SK-N-SH (cell line): ENCODE results near the gene CFAP69. TPM values are rescaled to one million over a fixed set of nuclear protein-coding genes. Genes with fewer than 3 reads are reported as not detected.

Experiments used
- CTCF ChIA-PET: fragments of 300-600, 350-600 bp; formaldehyde crosslinking; extraction: SDS; loops from one replicate; lab custom pipeline; 2021; lab: Yijun Ruan, JAX
- POLR2A ChIA-PET: fragments of 350-600 bp; sonication (Branson Sonifier 250); formaldehyde crosslinking; extraction: SDS; loops from one replicate; lab custom pipeline; 2020; ENCODE audit warnings: antibody characterized with exemption, inconsistent platforms; lab: Yijun Ruan, JAX
- DNase-seq: peaks from one replicate; pipeline ENCODE4 v3.0.0; 2012
- H2AFZ ChIP-seq: fragments of 200-600 bp; sonication (generic); 2 replicates; pipeline ENCODE4 v1.8.1; 2016; ENCODE audit warnings: antibody characterized with exemption, mild to moderate bottlenecking, low read depth
- H3F3A ChIP-seq: fragments of 200-600 bp; sonication (generic); replicated peaks from 2 replicates; pipeline ENCODE3; 2016; ENCODE audit warnings: antibody characterized with exemption, mild to moderate bottlenecking; ENCODE audit not compliant: insufficient read depth
- H3K27ac ChIP-seq, 2 experiments: fragments of 200-500 bp in 1 of 2; fragments of 200-600 bp in 1 of 2; sonication (Bioruptor generic) in 1 of 2; sonication (generic), shearing (Covaris generic) in 1 of 2; 2 replicates each; pipeline versions ENCODE4 v1.5.1 to v1.6.1; 2014 to 2016; ENCODE audit warnings: low read depth in 2 of 2, inconsistent platforms in 1 of 2, low read length in 1 of 2, mild to moderate bottlenecking in 1 of 2, mixed read lengths in 1 of 2
- H3K27me3 ChIP-seq: fragments of 200-600 bp; sonication (generic), shearing (Covaris generic); 2 replicates; pipeline ENCODE4 v1.6.1; 2016; ENCODE audit warnings: mixed run types; ENCODE audit not compliant: insufficient read depth
- H3K36me3 ChIP-seq, 2 experiments: fragments of 200-500 bp in 1 of 2; fragments of 200-600 bp in 1 of 2; sonication (Bioruptor generic) in 1 of 2; sonication (generic) in 1 of 2; replicated peaks in 1 of 2; 2 replicates each; pipeline versions ENCODE3 to v1.5.1; 2014 to 2016; ENCODE audit warnings: low read length in 1 of 2, mild to moderate bottlenecking in 1 of 2; ENCODE audit not compliant: insufficient read depth in 2 of 2, control insufficient read depth in 1 of 2
- H3K4me1 ChIP-seq, 2 experiments: fragments of 200-500 bp in 1 of 2; fragments of 200-600 bp in 1 of 2; sonication (Bioruptor generic) in 1 of 2; sonication (generic), shearing (Covaris generic) in 1 of 2; 2 replicates each; pipeline versions ENCODE4 v1.5.1 to v1.6.1; 2014 to 2016; ENCODE audit warnings: low read depth in 1 of 2, low read length in 1 of 2, mixed run types in 1 of 2; ENCODE audit not compliant: insufficient read depth in 2 of 2, control insufficient read depth in 1 of 2
- H3K4me2 ChIP-seq: fragments of 200-600 bp; sonication (generic), shearing (Covaris generic); 2 replicates; pipeline ENCODE4 v1.6.1; 2017; ENCODE audit warnings: mixed run types
- H3K4me3 ChIP-seq, 2 experiments: fragments of 200-500 bp in 1 of 2; fragments of 200-600 bp in 1 of 2; sonication (Bioruptor generic) in 1 of 2; sonication (generic), shearing (Covaris generic) in 1 of 2; 2 replicates each; pipeline versions ENCODE4 v1.5.1 to v1.8.1; 2014 to 2016; ENCODE audit warnings: low read depth in 2 of 2, inconsistent platforms in 1 of 2, low read length in 1 of 2, mild to moderate bottlenecking in 1 of 2, mixed read lengths in 1 of 2, moderate library complexity in 1 of 2
- H3K79me2 ChIP-seq: fragments of 200-600 bp; sonication (generic); 2 replicates; pipeline ENCODE4 v1.8.1; 2017; ENCODE audit warnings: mild to moderate bottlenecking; ENCODE audit not compliant: insufficient read depth
- H3K9ac ChIP-seq: fragments of 200-600 bp; sonication (generic); 2 replicates; pipeline ENCODE4 v1.6.1; 2017; ENCODE audit warnings: mixed run types
- H3K9me2 ChIP-seq: fragments of 200-600 bp; sonication (generic); 2 replicates; pipeline ENCODE4 v1.6.1; 2017; ENCODE audit warnings: mixed run types
- H3K9me3 ChIP-seq: fragments of 200-600 bp; sonication (generic); 2 replicates; pipeline ENCODE4 v1.6.1; 2017; ENCODE audit warnings: mixed run types, mild to moderate bottlenecking, moderate library complexity
- H4K20me1 ChIP-seq: fragments of 200-600 bp; sonication (generic); 2 replicates; pipeline ENCODE4 v1.6.1; 2017; ENCODE audit warnings: mild to moderate bottlenecking, mixed run types; ENCODE audit not compliant: insufficient read depth
- MAX ChIP-seq: IDR thresholded peaks from 2 replicates; pipeline ENCODE4 v1.4.0; 2012; ENCODE audit warnings: low read depth
- polyA plus RNA-seq, 3 experiments: library from polyadenylated mRNA; depleted of rRNA; stranded (reverse); fragments of >200 nt; gene quantifications; 2 replicates each; pipeline ENCODE4 v1.2.3, GENCODE V29; 2012
- small RNA-seq, 7 experiments: library from RNA; depleted of rRNA; stranded (forward); fragments of <200 nt; gene quantifications; one replicate each; pipeline ENCODE3, GENCODE V24; 2012

The CFAP69 gene
- polyA plus RNA-seq, 1 of the 3 experiments (the other 2 are of a cell fraction) = 2.3 TPM

- Histone ChIP-seq H3K9me2 (no peaks in the 10 kb centered on the region), H3K4me3 (no peak overlapping the region), H3K36me3 (peaks cover 47 to 51% of the 10 kb centered on the region in 2 experiments), H3K9me3 (0 out of 2 replicates have a peak, but pooled peaks cover 5% of the 10 kb centered on the region), H3K4me2 (no peak overlapping the region), H3K4me1 (peaks cover 7 to 8% of the 10 kb centered on the region in 2 experiments; a peak in 3 of 4 replicates), H3K79me2 (peaks cover 83% of the 10 kb centered on the region), H3K9ac (no peak overlapping the region), H3K27me3 (no peaks in the 10 kb centered on the region), H3K27ac (no peak overlapping the region), H2AFZ (no peak overlapping the region), H3F3A (peaks cover 10% of the 10 kb centered on the region), H4K20me1 (no peaks in the 10 kb centered on the region)
- POLR2A ChIA-PET = no interaction called here
- CTCF ChIA-PET = interaction anchor here (0.9 to 1.4 kb wide), 2 partner anchors 57 to 70 kb away, joined by 3 to 4 read pairs; no protein-coding TSS in a partner anchor
- DNase-seq = no peak
- no peak for TF ChIP-seq MAX
These were observed 107.0 kb downstream of the CFAP69 start for GRCh38 chr7:90351987-90352386.

Small RNA genes within 50 kb of the gene (small RNA-seq; reads per million reads assigned to genes)
- 0 reads per million in 7 experiments for gene RF00019

Other genes starting within 250 kb of the CFAP69 start
- gene STEAP1, start 90.7 kb upstream of the CFAP69 start, polyA plus RNA-seq (2012; rRNA removed) = 17.0 and 23.4 TPM in 2 replicates
- gene STEAP2, start 33.4 kb upstream of the CFAP69 start, polyA plus RNA-seq (2012; rRNA removed) = 6.6 and 9.5 TPM in 2 replicates
- 0.02 and 0.03 TPM in 2 replicates for gene FAM237B, start 76.1 kb downstream of the CFAP69 start, polyA plus RNA-seq (2012; rRNA removed)
- gene GTPBP10, start 101.5 kb downstream of the CFAP69 start, polyA plus RNA-seq (2012; rRNA removed) = 8.5 and 10.9 TPM in 2 replicates
- 65.7 and 90.3 TPM in 2 replicates for gene CLDN12, start 158.3 kb downstream of the CFAP69 start, polyA plus RNA-seq (2012; rRNA removed)
- gene PTTG1IP2, start 224.5 kb downstream of the CFAP69 start, polyA plus RNA-seq (2012; rRNA removed) = not detected in 2 replicates